NCI-H2029 (cell line): ENCODE results near the gene ROCK2.

ENCODE experiments used
- DNase-seq: peaks from one replicate; lab custom pipeline; 2025; lab: John Stamatoyannopoulos, UW

ROCK2 gene

GRCh38 chr2:11309706-11310105 is 34.7 kb downstream of the ROCK2 start:
- DNase-seq = no peak

- no peak for DNase-seq
These were observed 36.5 kb downstream of the ROCK2 start for GRCh38 chr2:11307764-11308415.

GRCh38 chr2:11305958-11306357 is 38.5 kb downstream of the ROCK2 start:
- DNase-seq = no peak

- DNase-seq = no peak
These were observed 39.1 kb downstream of the ROCK2 start for GRCh38 chr2:11305338-11305737.

- DNase-seq = no peak
These were observed 40.0 kb downstream of the ROCK2 start for GRCh38 chr2:11304476-11304875.

- no peak for DNase-seq
These were observed 41.0 kb downstream of the ROCK2 start for GRCh38 chr2:11303290-11304013.

GRCh38 chr2:11299439-11299838 is 45.0 kb downstream of the ROCK2 start:
- no peak for DNase-seq

GRCh38 chr2:11298592-11298991 is 45.8 kb downstream of the ROCK2 start:
- DNase-seq = no peak

GRCh38 chr2:11296401-11296800 is 48.0 kb downstream of the ROCK2 start:
- DNase-seq = no peak

GRCh38 chr2:11292464-11293255 is 51.8 kb downstream of the ROCK2 start:
- DNase-seq = no peak

- DNase-seq = no peak
These were observed 53.7 kb downstream of the ROCK2 start for GRCh38 chr2:11290713-11291112.

GRCh38 chr2:11290211-11290610 is 54.2 kb downstream of the ROCK2 start:
- DNase-seq = no peak

GRCh38 chr2:11288431-11288830 is 56.0 kb downstream of the ROCK2 start:
- no peak for DNase-seq

- DNase-seq = no peak
These were observed 57.7 kb downstream of the ROCK2 start for GRCh38 chr2:11286749-11287148.

GRCh38 chr2:11286323-11286722 is 58.1 kb downstream of the ROCK2 start:
- no peak for DNase-seq

- no peak for DNase-seq
These were observed 58.9 kb downstream of the ROCK2 start for GRCh38 chr2:11285499-11285898.

- no peak for DNase-seq
These were observed 63.2 kb downstream of the ROCK2 start for GRCh38 chr2:11281186-11281585.

- no peak for DNase-seq
These were observed 63.7 kb downstream of the ROCK2 start for GRCh38 chr2:11280713-11281112.

- no peak for DNase-seq
These were observed 65.0 kb downstream of the ROCK2 start for GRCh38 chr2:11279398-11279797.

- DNase-seq = no peak
These were observed 66.2 kb downstream of the ROCK2 start for GRCh38 chr2:11278219-11278618.

GRCh38 chr2:11275910-11276309 is 68.5 kb downstream of the ROCK2 start:
- no peak for DNase-seq

GRCh38 chr2:11270891-11271290 is 73.5 kb downstream of the ROCK2 start:
- no peak for DNase-seq

GRCh38 chr2:11267931-11268330 is 76.5 kb downstream of the ROCK2 start:
- DNase-seq = no peak
